Neuronal stem cell (in vitro differentiated cells): Measurements from ENCODE around the gene RDH14.

Experiments used
- DNase-seq: peaks from one replicate; pipeline ENCODE4 v3.0.0-alpha.2; 2013; ENCODE audit warnings: low spot score
- H2AFZ ChIP-seq: one replicate; pipeline ENCODE4 v1.6.1; 2013; ENCODE audit warnings: mild to moderate bottlenecking, low read length, inconsistent platforms
- H2AK5ac ChIP-seq: 2 replicates; pipeline ENCODE4 v1.6.1; 2013; ENCODE audit warnings: low read depth, mild to moderate bottlenecking, inconsistent platforms, low read length, moderate library complexity, mixed read lengths
- H2BK120ac ChIP-seq: 2 replicates; pipeline ENCODE4 v1.6.1; 2013; ENCODE audit warnings: low read depth, mild to moderate bottlenecking, inconsistent platforms, low read length, moderate library complexity, mixed read lengths
- H2BK12ac ChIP-seq: one replicate; pipeline ENCODE4 v1.6.1; 2013; ENCODE audit warnings: low read length, inconsistent platforms
- H2BK15ac ChIP-seq: 2 replicates; pipeline ENCODE4 v1.6.1; 2013; ENCODE audit warnings: mild to moderate bottlenecking, low read length, inconsistent platforms, mixed read lengths
- H2BK5ac ChIP-seq: one replicate; pipeline ENCODE4 v1.6.1; 2013; ENCODE audit warnings: inconsistent platforms, mild to moderate bottlenecking, low read length, moderate library complexity
- H3K14ac ChIP-seq: one replicate; pipeline ENCODE4 v1.6.1; 2013; ENCODE audit warnings: low read length, inconsistent platforms
- H3K18ac ChIP-seq: 2 replicates; pipeline ENCODE4 v1.6.1; 2013; ENCODE audit warnings: low read length, inconsistent platforms
- H3K23ac ChIP-seq: 2 replicates; pipeline ENCODE4 v1.6.1; 2013; ENCODE audit warnings: low read depth, mild to moderate bottlenecking, mixed read lengths, low read length, inconsistent platforms; ENCODE audit not compliant: poor library complexity
- H3K27ac ChIP-seq: replicated peaks from 3 replicates; pipeline ENCODE4 v1.5.1; 2013; ENCODE audit warnings: low read length, inconsistent platforms
- H3K27me3 ChIP-seq, 3 experiments: 2 replicates each; pipeline ENCODE4 v1.6.1; 2013; ENCODE audit warnings: low read length in 3 of 3, mild to moderate bottlenecking in 2 of 3, inconsistent platforms in 1 of 3, low read depth in 1 of 3, mixed read lengths in 1 of 3, moderate library complexity in 1 of 3; ENCODE audit not compliant: control insufficient read depth in 3 of 3, insufficient read depth in 3 of 3
- H3K36me3 ChIP-seq, 2 donors: replicated peaks in 1 of 2; 2 replicates each; pipeline ENCODE4 v1.6.1; 2013; ENCODE audit warnings: low read length in 2 of 2; ENCODE audit not compliant: control insufficient read depth in 2 of 2, insufficient read depth in 2 of 2
- H3K4ac ChIP-seq: 2 replicates; pipeline ENCODE4 v1.6.1; 2013; ENCODE audit warnings: inconsistent platforms, mild to moderate bottlenecking, low read length, moderate library complexity
- H3K4me1 ChIP-seq, 2 donors: 1 replicate in 1 of 2; 2 replicates in 1 of 2; pipeline ENCODE4 v1.6.1; 2013; ENCODE audit warnings: low read length in 2 of 2, low read depth in 1 of 2; ENCODE audit not compliant: control insufficient read depth in 2 of 2, insufficient read depth in 1 of 2
- H3K4me2 ChIP-seq: one replicate; pipeline ENCODE4 v1.6.1; 2013; ENCODE audit warnings: mild to moderate bottlenecking, low read length, inconsistent platforms; ENCODE audit not compliant: insufficient read depth, poor library complexity, severe bottlenecking
- H3K4me3 ChIP-seq, 2 donors: 2 replicates each; pipeline ENCODE4 v1.5.1; 2013; ENCODE audit warnings: low read length in 2 of 2, mild to moderate bottlenecking in 2 of 2, inconsistent platforms in 1 of 2, moderate library complexity in 1 of 2
- H3K79me1 ChIP-seq: one replicate; pipeline ENCODE4 v1.6.1; 2013; ENCODE audit warnings: low read depth, mild to moderate bottlenecking, inconsistent platforms, low read length, moderate library complexity
- H3K9ac ChIP-seq: one replicate; pipeline ENCODE4 v1.6.1; 2013; ENCODE audit warnings: mild to moderate bottlenecking, low read depth, low read length, inconsistent platforms; ENCODE audit not compliant: poor library complexity
- H3K9me3 ChIP-seq, 2 donors: replicated peaks in 1 of 2; 2 replicates each; pipeline versions ENCODE3 to v1.6.1; 2013; ENCODE audit warnings: low read length in 2 of 2, mild to moderate bottlenecking in 2 of 2, inconsistent platforms in 1 of 2, low read depth in 1 of 2, mixed read lengths in 1 of 2, moderate library complexity in 1 of 2; ENCODE audit not compliant: control insufficient read depth in 2 of 2, insufficient read depth in 1 of 2
- H4K8ac ChIP-seq: one replicate; pipeline ENCODE4 v1.6.1; 2013; ENCODE audit warnings: low read depth, mild to moderate bottlenecking, inconsistent platforms, low read length, moderate library complexity
- H4K91ac ChIP-seq: one replicate; pipeline ENCODE4 v1.6.1; 2013; ENCODE audit warnings: low read length, low read depth, mild to moderate bottlenecking, inconsistent platforms; ENCODE audit not compliant: poor library complexity
- whole genome bisulfite sequencing, 2 donors: extraction: QIAGEN DNeasy Blood & Tissue Kit; methylation state at CpG; one replicate each; pipeline ENCODE4 v1.1.7; 2013; ENCODE audit warnings: missing lambda C conversion rate in 2 of 2, mixed read lengths in 1 of 2; ENCODE audit not compliant: insufficient read length in 2 of 2, insufficient replicate concordance in 1 of 2; ENCODE audit errors: extremely low coverage in 2 of 2; 5-methylcytosine and 5-hydroxymethylcytosine counted together

The RDH14 gene

DNA sequence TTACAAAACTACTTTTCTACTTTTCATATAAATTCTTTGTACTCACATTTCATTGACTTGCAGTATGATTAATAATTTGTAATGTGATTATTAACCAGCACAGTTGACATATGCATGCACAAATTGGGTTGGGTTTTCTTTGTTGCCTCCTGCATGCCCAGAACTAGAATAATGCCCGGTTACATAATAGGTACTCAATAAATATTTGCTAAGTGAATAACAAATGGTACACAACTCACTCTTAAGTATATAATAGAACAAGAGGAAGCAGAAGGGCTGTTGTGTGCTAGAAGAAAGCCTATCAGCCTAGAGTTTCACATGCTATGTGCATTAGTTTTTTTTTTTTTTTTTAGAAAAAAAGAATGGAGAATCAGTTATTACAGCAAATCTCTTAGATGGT, 9.3 kb downstream of the RDH14 start:
- no peak overlapping the region for H3K27ac ChIP-seq
- no peaks in the 10 kb centered on the region for H3K27me3 ChIP-seq
- no peak overlapping the region for H2BK120ac ChIP-seq
- peaks cover 3 to 28% of the 10 kb centered on the region in 2 donors for H3K36me3 ChIP-seq
- H3K4ac ChIP-seq: no peak overlapping the region
- H3K23ac ChIP-seq: no peak overlapping the region
- H3K4me2 ChIP-seq: no peak overlapping the region
- H2BK5ac ChIP-seq: no peak overlapping the region
- no peak overlapping the region for H3K4me3 ChIP-seq
- no peak overlapping the region for H4K8ac ChIP-seq
- no CpG with 5 or more reads among the region's 1 CpG for WGBS, 2 donors
- H3K9me3 ChIP-seq: no peaks in the 10 kb centered on the region
- no peaks in the 10 kb centered on the region for H3K4me1 ChIP-seq
- H2AK5ac ChIP-seq: no peak overlapping the region
- no peaks in the 10 kb centered on the region for H3K79me1 ChIP-seq
- no peak overlapping the region for H4K91ac ChIP-seq
- no peak overlapping the region for H2BK15ac ChIP-seq
- DNase-seq: no peak
- no peak overlapping the region for H3K14ac ChIP-seq
- H3K18ac ChIP-seq: no peak overlapping the region
- H3K9ac ChIP-seq: no peak overlapping the region
- no peak overlapping the region for H2BK12ac ChIP-seq
- no peak overlapping the region for H2AFZ ChIP-seq

- Histone ChIP-seq H3K79me1 (no peaks in the 10 kb centered on the region), H3K27ac (no peak overlapping the region), H3K27me3 (no peaks in the 10 kb centered on the region), H3K9me3 (no peaks in the 10 kb centered on the region), H3K4me3 (no peak overlapping the region), H3K4me1 (no peaks in the 10 kb centered on the region), H2BK15ac (no peak overlapping the region), H2BK120ac (no peak overlapping the region), H2BK5ac (no peak overlapping the region), H3K36me3 (peaks cover 2 to 20% of the 10 kb centered on the region in 2 donors), H4K91ac (no peak overlapping the region), H2BK12ac (no peak overlapping the region), H3K18ac (no peak overlapping the region), H3K23ac (no peak overlapping the region), H3K4ac (no peak overlapping the region), H4K8ac (no peak overlapping the region), H2AK5ac (no peak overlapping the region), H3K14ac (no peak overlapping the region), H3K9ac (no peak overlapping the region), H2AFZ (no peak overlapping the region), H3K4me2 (no peak overlapping the region)
- no CpG with 5 or more reads among the region's 2 CpGs for WGBS, 2 donors
- DNase-seq: no peak
Measured at GRCh38 chr2:18550433-18550832, 10.0 kb downstream of the RDH14 start.

- no CpG with 5 or more reads among the region's 2 CpGs for WGBS, 2 donors
- no peak overlapping the region for H4K91ac ChIP-seq
Measured at GRCh38 chr2:18549083-18549482, 11.4 kb downstream of the RDH14 start.

GRCh38 chr2:18548621-18549020, 11.8 kb downstream of the RDH14 start:
- WGBS, 2 donors: no CpG with 5 or more reads among the region's 1 CpG
- no peak overlapping the region for H3K14ac ChIP-seq
- no peak overlapping the region for H3K4me2 ChIP-seq
- no peak for DNase-seq
- H3K36me3 ChIP-seq: peaks cover 0 to 3% of the 10 kb centered on the region in 2 donors
- H3K79me1 ChIP-seq: no peaks in the 10 kb centered on the region
- H4K91ac ChIP-seq: no peak overlapping the region
- no peak overlapping the region for H3K4ac ChIP-seq
- no peak overlapping the region for H2AK5ac ChIP-seq
- H2BK5ac ChIP-seq: no peak overlapping the region
- no peak overlapping the region for H2AFZ ChIP-seq
- H4K8ac ChIP-seq: no peak overlapping the region
- no peak overlapping the region for H2BK15ac ChIP-seq
- H3K4me3 ChIP-seq: no peak overlapping the region
- no peak overlapping the region for H3K9ac ChIP-seq
- H3K9me3 ChIP-seq: no peaks in the 10 kb centered on the region
- H3K18ac ChIP-seq: no peak overlapping the region
- H2BK120ac ChIP-seq: no peak overlapping the region
- no peak overlapping the region for H3K27ac ChIP-seq
- H3K27me3 ChIP-seq: no peaks in the 10 kb centered on the region
- no peak overlapping the region for H2BK12ac ChIP-seq
- H3K23ac ChIP-seq: no peak overlapping the region
- no peaks in the 10 kb centered on the region for H3K4me1 ChIP-seq

More at GRCh38 chr2:18549083-18549482, 11.4 kb downstream of the RDH14 start:
- no peak overlapping the region for H2AFZ ChIP-seq
- no peak overlapping the region for H2BK15ac ChIP-seq
- H3K9ac ChIP-seq: no peak overlapping the region
- no peak overlapping the region for H2BK120ac ChIP-seq
- H3K14ac ChIP-seq: no peak overlapping the region
- no peak overlapping the region for H2BK5ac ChIP-seq
- peaks cover 0 to 7% of the 10 kb centered on the region in 2 donors for H3K36me3 ChIP-seq
- H3K4ac ChIP-seq: no peak overlapping the region
- H3K79me1 ChIP-seq: no peaks in the 10 kb centered on the region
- no peak overlapping the region for H3K4me2 ChIP-seq
- H4K8ac ChIP-seq: no peak overlapping the region
- DNase-seq: no peak
- H3K4me3 ChIP-seq: no peak overlapping the region
- H3K23ac ChIP-seq: no peak overlapping the region
- no peak overlapping the region for H2BK12ac ChIP-seq
- no peaks in the 10 kb centered on the region for H3K4me1 ChIP-seq
- no peak overlapping the region for H3K27ac ChIP-seq
- no peaks in the 10 kb centered on the region for H3K27me3 ChIP-seq
- no peaks in the 10 kb centered on the region for H3K9me3 ChIP-seq
- H3K18ac ChIP-seq: no peak overlapping the region
- H2AK5ac ChIP-seq: no peak overlapping the region
